MCF 10A (cell line): ENCODE measurements around the gene BCHE. TPM values are rescaled to one million over a fixed set of nuclear protein-coding genes. Genes with fewer than 3 reads are reported as not detected.

Experiments
- BruUV-seq: library from RNA; stranded (reverse); fragments of 400-500 nt; replicated peaks from 2 replicates; lab custom pipeline; 2021; lab: Mats Ljungman, UMichigan
- CTCF ChIA-PET: fragments of 300-600 bp; sonication (Branson Sonifier 250); formaldehyde crosslinking; extraction: SDS; loops from one replicate; lab custom pipeline; 2021; ENCODE audit warnings: antibody characterized with exemption, inconsistent platforms; lab: Yijun Ruan, JAX
- POLR2A ChIA-PET: fragments of 300-600, 350-650 bp; sonication (Branson Sonifier 250); formaldehyde crosslinking; extraction: SDS; loops from one replicate; lab custom pipeline; 2020; ENCODE audit warnings: antibody characterized with exemption, inconsistent platforms; lab: Yijun Ruan, JAX
- DNase-seq: peaks from one replicate; pipeline ENCODE4 v3.0.0-alpha.2; 2018; ENCODE audit not compliant: unreplicated experiment
- H3K27ac Mint-ChIP-seq: one replicate; pipeline ENCODE4 v1.8.0; 2022; ENCODE audit warnings: mild to moderate bottlenecking, low read depth, mixed read lengths; ENCODE audit not compliant: unreplicated experiment
- H3K27me3 Mint-ChIP-seq: one replicate; pipeline ENCODE4 v1.8.0; 2022; ENCODE audit warnings: mixed read lengths; ENCODE audit not compliant: insufficient read depth, unreplicated experiment
- H3K36me3 Mint-ChIP-seq: one replicate; pipeline ENCODE4 v1.8.0; 2022; ENCODE audit warnings: mild to moderate bottlenecking, moderate library complexity, mixed read lengths; ENCODE audit not compliant: insufficient read depth, unreplicated experiment
- H3K4me1 Mint-ChIP-seq: one replicate; pipeline ENCODE4 v1.8.0; 2022; ENCODE audit warnings: mixed read lengths; ENCODE audit not compliant: insufficient read depth, unreplicated experiment
- H3K4me3 Mint-ChIP-seq: one replicate; pipeline ENCODE4 v1.8.0; 2022; ENCODE audit warnings: mild to moderate bottlenecking, moderate library complexity, mixed read lengths; ENCODE audit not compliant: unreplicated experiment
- H3K9me3 Mint-ChIP-seq: one replicate; pipeline ENCODE4 v1.8.0; 2022; ENCODE audit warnings: mixed read lengths; ENCODE audit not compliant: unreplicated experiment
- CTCF ChIP-seq: fragments of 200-600 bp; IDR thresholded peaks from one replicate; pipeline ENCODE4 v1.8.0; 2022; ENCODE audit warnings: antibody characterized with exemption, mild to moderate bottlenecking; ENCODE audit not compliant: unreplicated experiment
- intact Hi-C: fragments of 100-400 bp; cut with micrococcal nuclease; formaldehyde crosslinking; loops from 2 replicates; pipeline ENCODE4 v1.14.1; 2022
- total RNA-seq: library from RNA; stranded (reverse); gene quantifications from 2 replicates; pipeline ENCODE4 v1.2.3, GENCODE V29; 2022

Gene BCHE
- total RNA-seq, 1 experiment from 2014 or later: not detected

GRCh38 chr3:165839296-165840076 lies 2.3 kb upstream of the BCHE start:
- Mint-ChIP-seq H3K9me3 (no peaks in the 10 kb centered on the region), H3K4me1 (no peaks in the 10 kb centered on the region), H3K4me3 (no peak overlapping the region), H3K27ac (no peak overlapping the region), H3K27me3 (no peaks in the 10 kb centered on the region), H3K36me3 (peaks cover 6% of the 10 kb centered on the region)
- BruUV-seq: no TSS peak
- no peak for DNase-seq
- ChIA-PET CTCF (interaction anchor here (1.2 kb wide), 1 partner anchor 16 kb away, joined by 4 read pairs; no protein-coding TSS in a partner anchor), POLR2A (interaction anchor here (0.6 kb wide), 1 partner anchor 15 kb away, joined by 3 read pairs; no protein-coding TSS in a partner anchor)
- TF ChIP-seq CTCF: no peak
- intact Hi-C loops: no loop called here

GRCh38 chr3:165837801-165838200 lies 578 bp upstream of the BCHE start:
- CTCF ChIA-PET: interaction anchor here (0.6 to 0.8 kb wide), 2 partner anchors 497 to 631 kb away, joined by 3 read pairs; no protein-coding TSS in a partner anchor
- POLR2A ChIA-PET: interaction anchor here (0.9 kb wide), 1 partner anchor 153 kb away, joined by 3 read pairs; no protein-coding TSS in a partner anchor
- no peaks in the 10 kb centered on the region for H3K27me3 Mint-ChIP-seq
- no peak for DNase-seq
- no peak overlapping the region for H3K27ac Mint-ChIP-seq
- H3K4me1 Mint-ChIP-seq: no peaks in the 10 kb centered on the region
- no peaks in the 10 kb centered on the region for H3K9me3 Mint-ChIP-seq
- no peak overlapping the region for H3K4me3 Mint-ChIP-seq
- TF ChIP-seq CTCF: no peak
- BruUV-seq: no TSS peak
- no peaks in the 10 kb centered on the region for H3K36me3 Mint-ChIP-seq
- intact Hi-C loops: no loop called here

GRCh38 chr3:165835431-165835830 lies 1.8 kb downstream of the BCHE start:
- CTCF ChIA-PET: no interaction called here
- Mint-ChIP-seq H3K36me3 (no peaks in the 10 kb centered on the region), H3K9me3 (no peaks in the 10 kb centered on the region), H3K27ac (no peak overlapping the region), H3K4me1 (no peaks in the 10 kb centered on the region), H3K4me3 (no peak overlapping the region), H3K27me3 (no peaks in the 10 kb centered on the region)
- POLR2A ChIA-PET: interaction anchor here (0.6 kb wide), 1 partner anchor 521 kb away, joined by 3 read pairs; no protein-coding TSS in a partner anchor
- no peak for DNase-seq
- no TSS peak for BruUV-seq
- no peak for TF ChIP-seq CTCF
- intact Hi-C loops: no loop called here

GRCh38 chr3:165830746-165831145 lies 6.5 kb downstream of the BCHE start:
- intact Hi-C loops: no loop called here
- Mint-ChIP-seq H3K36me3 (no peaks in the 10 kb centered on the region), H3K27me3 (no peaks in the 10 kb centered on the region), H3K4me1 (no peaks in the 10 kb centered on the region), H3K27ac (no peak overlapping the region), H3K9me3 (no peaks in the 10 kb centered on the region), H3K4me3 (no peak overlapping the region)
- ChIA-PET POLR2A (no interaction called here), CTCF (no interaction called here)
- DNase-seq: no peak
- BruUV-seq: no TSS peak
- no peak for TF ChIP-seq CTCF
